SU-DHL-6 (cell line): Measurements from ENCODE around the gene STK38.

ENCODE experiments used
- H2AFZ ChIP-seq: fragments of 200-600 bp; sonication (generic); 2 replicates; pipeline ENCODE4 v1.6.1; 2014; ENCODE audit warnings: low read depth, mild to moderate bottlenecking, moderate library complexity, mixed read lengths, antibody characterized with exemption, low read length; ENCODE audit not compliant: severe bottlenecking
- H3F3A ChIP-seq: fragments of 200-600 bp; shearing (Covaris generic); 2 replicates; pipeline ENCODE4 v1.6.0; 2016; ENCODE audit warnings: antibody characterized with exemption, mild to moderate bottlenecking; ENCODE audit not compliant: insufficient read depth
- H3K27ac ChIP-seq: fragments of 200-600 bp; sonication (generic); 2 replicates; pipeline ENCODE4 v1.5.1; 2016; ENCODE audit warnings: low read depth, mild to moderate bottlenecking, low read length, moderate library complexity, mixed read lengths
- H3K27me3 ChIP-seq: fragments of 200-600 bp; sonication (generic), shearing (Covaris generic); 2 replicates; pipeline ENCODE4 v1.6.0; 2014; ENCODE audit warnings: mild to moderate bottlenecking, low read length
- H3K36me3 ChIP-seq: fragments of 200-600 bp; sonication (generic); 2 replicates; pipeline ENCODE4 v1.6.1; 2014; ENCODE audit warnings: mild to moderate bottlenecking, low read length, mixed read lengths
- H3K4me2 ChIP-seq: fragments of 300-600, 200-600 bp; shearing (Covaris generic), sonication (generic); 2 replicates; pipeline ENCODE4 v1.6.0; 2014; ENCODE audit warnings: low read length, low read depth, mild to moderate bottlenecking; ENCODE audit not compliant: poor library complexity, severe bottlenecking
- H3K4me3 ChIP-seq: fragments of 200-600 bp; sonication (generic); 2 replicates; pipeline ENCODE4 v1.5.1; 2014; ENCODE audit warnings: antibody characterized with exemption, low read length, mild to moderate bottlenecking, mixed read lengths; ENCODE audit not compliant: insufficient read depth, poor library complexity, severe bottlenecking
- H3K79me2 ChIP-seq: fragments of 200-600 bp; sonication (generic); 2 replicates; pipeline ENCODE4 v1.6.1; 2014; ENCODE audit warnings: mild to moderate bottlenecking, low read length, moderate library complexity; ENCODE audit not compliant: insufficient read depth
- H3K9ac ChIP-seq: fragments of 200-600 bp; sonication (generic); 2 replicates; pipeline ENCODE4 v1.7.0; 2014; ENCODE audit warnings: mild to moderate bottlenecking, low read length
- H3K9me2 ChIP-seq: fragments of 200-600 bp; sonication (generic); replicated peaks from 2 replicates; pipeline ENCODE4 v1.6.1; 2014; ENCODE audit warnings: low read length; ENCODE audit not compliant: insufficient read depth
- H3K9me3 ChIP-seq: fragments of 200-600 bp; sonication (generic); 2 replicates; pipeline ENCODE4 v1.6.1; 2014; ENCODE audit warnings: low read length, mixed read lengths; ENCODE audit not compliant: insufficient read depth
- H4K20me1 ChIP-seq: fragments of 200-600 bp; sonication (generic); 2 replicates; pipeline ENCODE4 v1.6.1; 2014; ENCODE audit warnings: low read depth, mild to moderate bottlenecking, antibody characterized with exemption, low read length, moderate library complexity, mixed read lengths
- CTCF ChIP-seq: fragments of 200-600 bp; sonication (generic); IDR thresholded peaks from one replicate; pipeline ENCODE4 v1.5.1; 2017; ENCODE audit warnings: antibody characterized with exemption, mild to moderate bottlenecking, low read length, moderate library complexity; ENCODE audit not compliant: insufficient read depth, poor library complexity, severe bottlenecking
- EZH2phosphoT487 ChIP-seq: fragments of 200-600 bp; sonication (generic), shearing (Covaris generic); conservative IDR thresholded peaks from 2 replicates; pipeline ENCODE4 v1.6.1; 2018; ENCODE audit warnings: mild to moderate bottlenecking, antibody characterized with exemption, low read length, moderate library complexity, mixed read lengths

The STK38 gene

GRCh38 chr6:36563928-36564284 is 16.6 kb upstream of the STK38 start:
- H4K20me1 ChIP-seq = no peaks in the 10 kb centered on the region
- H3K4me3 ChIP-seq = no peak overlapping the region
- no peaks in the 10 kb centered on the region; the same call in 1 of the 2 replicates for H3F3A ChIP-seq
- no peak overlapping the region for H3K4me2 ChIP-seq
- no peak overlapping the region for H3K27ac ChIP-seq
- no peaks in the 10 kb centered on the region for H3K9me3 ChIP-seq
- H3K79me2 ChIP-seq = no peaks in the 10 kb centered on the region
- TF ChIP-seq CTCF (no peak), EZH2phosphoT487 (no peak)
- no peaks in the 10 kb centered on the region for H3K9me2 ChIP-seq
- no peaks in the 10 kb centered on the region for H3K36me3 ChIP-seq
- H2AFZ ChIP-seq = no peak overlapping the region
- H3K27me3 ChIP-seq = no peaks in the 10 kb centered on the region
- H3K9ac ChIP-seq = no peak overlapping the region

GRCh38 chr6:36563237-36563927 is 16.1 kb upstream of the STK38 start:
- TF ChIP-seq EZH2phosphoT487 (no peak), CTCF (no peak)
- Histone ChIP-seq H3F3A (no peaks in the 10 kb centered on the region; the same call in 1 of the 2 replicates), H2AFZ (peak overlapping the region; percentile 1), H3K79me2 (no peaks in the 10 kb centered on the region), H3K36me3 (no peaks in the 10 kb centered on the region), H3K4me2 (no peak overlapping the region), H3K9ac (no peak overlapping the region), H3K27ac (no peak overlapping the region), H3K4me3 (no peak overlapping the region), H3K9me2 (no peaks in the 10 kb centered on the region), H4K20me1 (no peaks in the 10 kb centered on the region), H3K9me3 (no peaks in the 10 kb centered on the region), H3K27me3 (no peaks in the 10 kb centered on the region)

- Histone ChIP-seq H3K4me3 (no peak overlapping the region), H3K4me2 (no peak overlapping the region), H3K9me3 (no peaks in the 10 kb centered on the region), H3K9ac (no peak overlapping the region), H4K20me1 (no peaks in the 10 kb centered on the region), H3K36me3 (no peaks in the 10 kb centered on the region), H3K27ac (no peak overlapping the region), H3F3A (no peaks in the 10 kb centered on the region; the same call in 1 of the 2 replicates), H3K9me2 (no peaks in the 10 kb centered on the region), H3K79me2 (no peaks in the 10 kb centered on the region), H2AFZ (no peak overlapping the region), H3K27me3 (0 out of 2 replicates have a peak, but pooled peaks cover 3% of the 10 kb centered on the region)
- no peak for TF ChIP-seq CTCF
These were observed 13.5 kb upstream of the STK38 start for GRCh38 chr6:36560822-36561221.
